Inflammatory macrophage (primary cell): ENCODE measurements around the gene ABR.
"Not testable (repeated sequence)": the region's sequence is repeated elsewhere in the genome, so short reads cannot be mapped to it uniquely, and the experiment has no call there.

Source experiments
- DNase-seq, 2 donors: peaks; one replicate each; pipeline ENCODE4 v3.0.0-alpha.2; 2020 to 2022

ABR gene

GRCh38 chr17:1069847-1070246 is 109.9 kb downstream of the ABR start:
- DNase-seq: no peak

GRCh38 chr17:1068356-1068755 is 111.4 kb downstream of the ABR start:
- no peak for DNase-seq

- no peak for DNase-seq
Observed at GRCh38 chr17:1067282-1067956, 112.4 kb downstream of the ABR start.

GRCh38 chr17:1065416-1065815 is 114.4 kb downstream of the ABR start:
- DNase-seq: not testable (repeated sequence)

GRCh38 chr17:1060991-1061390 is 118.8 kb downstream of the ABR start:
- peak; percentile 28 to 69 for DNase-seq

- DNase-seq: no peak
Observed at GRCh38 chr17:1059131-1059795, 120.5 kb downstream of the ABR start.

- DNase-seq: peak; percentile 66 to 68
Observed at GRCh38 chr17:1058423-1059130, 121.2 kb downstream of the ABR start.

- DNase-seq: no peak
Observed at GRCh38 chr17:1056761-1057160, 123.0 kb downstream of the ABR start.

GRCh38 chr17:1055751-1056645 is 123.8 kb downstream of the ABR start:
- DNase-seq: peak; percentile 43 to 49

- DNase-seq: no peak
Observed at GRCh38 chr17:1055231-1055630, 124.5 kb downstream of the ABR start.

- no peak for DNase-seq
Observed at GRCh38 chr17:1054656-1055055, 125.1 kb downstream of the ABR start.

- DNase-seq: no peak
Observed at GRCh38 chr17:1053661-1054360, 126.0 kb downstream of the ABR start.

GRCh38 chr17:1050996-1051925 is 128.5 kb downstream of the ABR start:
- no peak for DNase-seq

- no peak for DNase-seq
Observed at GRCh38 chr17:1050246-1050995, 129.4 kb downstream of the ABR start.

GRCh38 chr17:1049446-1050225 is 130.1 kb downstream of the ABR start:
- no peak for DNase-seq

GRCh38 chr17:1048516-1049115 is 131.2 kb downstream of the ABR start:
- DNase-seq: not testable (repeated sequence)

- no peak for DNase-seq
Observed at GRCh38 chr17:1047879-1048470, 131.8 kb downstream of the ABR start.

- no peak for DNase-seq
Observed at GRCh38 chr17:1047177-1047878, 132.5 kb downstream of the ABR start.
